GM12878 (cell line): ENCODE data around the gene SPINT2. TPM values are rescaled to one million over a fixed set of nuclear protein-coding genes. Genes with fewer than 3 reads are reported as not detected.

Experiments
- ATAC-seq: fragments of 200-7000 bp; cut with Tn5 transposase; 3 replicates; pipeline ENCODE4 v1.9.1; 2020; ENCODE audit warnings: mild to moderate bottlenecking, moderate library complexity
- BruUV-seq: library from RNA; stranded (reverse); fragments of 400-500 nt; replicated peaks from 2 replicates; lab custom pipeline; 2021; lab: Mats Ljungman, UMichigan
- CTCF ChIA-PET: fragments of 300-600 bp; sonication (Branson Sonifier 250); formaldehyde crosslinking; extraction: SDS; loops from one replicate; lab custom pipeline; 2021; ENCODE audit warnings: inconsistent platforms; lab: Yijun Ruan, JAX
- POLR2A ChIA-PET: fragments of 350-600 bp; formaldehyde crosslinking; extraction: SDS; loops from one replicate; lab custom pipeline; 2021; ENCODE audit warnings: inconsistent platforms; lab: Charles Lee
- RAD21 ChIA-PET: fragments of 300-600 bp; sonication (Branson Sonifier 250); formaldehyde crosslinking; loops from one replicate; lab custom pipeline; 2023; ENCODE audit warnings: antibody characterized with exemption; ENCODE audit not compliant: unreplicated experiment; lab: Charles Lee
- SMC1A ChIA-PET: fragments of 300-600 bp; sonication (Branson Sonifier 250); formaldehyde crosslinking; loops from one replicate; lab custom pipeline; 2023; ENCODE audit not compliant: unreplicated experiment, uncharacterized antibody; lab: Charles Lee
- DNase-seq: peaks from one replicate; pipeline ENCODE4 v3.0.0-alpha.2; 2011; ENCODE audit warnings: low read depth, low spot score
- FAIRE-seq: peaks from 3 replicates; lab custom pipeline; 2011; peaks lifted over from hg19 to GRCh38; lab: Jason Lieb, UNC
- H2AFZ ChIP-seq: 2 replicates; pipeline ENCODE4 v1.6.0; 2011; ENCODE audit warnings: low read depth, low read length, control low read depth; ENCODE audit not compliant: control insufficient read depth
- H3K27ac ChIP-seq: 2 replicates; pipeline ENCODE4 v1.5.1; 2011; ENCODE audit warnings: control low read depth; ENCODE audit not compliant: control insufficient read depth, insufficient read depth
- H3K27me3 ChIP-seq, 2 experiments: replicated peaks in 1 of 2; 2 replicates each; pipeline versions ENCODE4 v1.6.0 to v1.6.1; 2011; ENCODE audit warnings: low read length in 1 of 2; ENCODE audit not compliant: control insufficient read depth in 2 of 2, insufficient read depth in 2 of 2
- H3K36me3 ChIP-seq, 2 experiments: 2 replicates each; pipeline ENCODE4 v1.5.1; 2011; ENCODE audit warnings: low read length in 1 of 2; ENCODE audit not compliant: control insufficient read depth in 2 of 2, insufficient read depth in 2 of 2
- H3K4me1 ChIP-seq: 2 replicates; pipeline ENCODE4 v1.6.1; 2011; ENCODE audit warnings: mild to moderate bottlenecking, low read length, moderate library complexity, mixed read lengths; ENCODE audit not compliant: control insufficient read depth, insufficient read depth
- H3K4me2 ChIP-seq: 2 replicates; pipeline ENCODE4 v1.6.0; 2011; ENCODE audit warnings: control low read depth; ENCODE audit not compliant: control insufficient read depth, insufficient read depth
- H3K4me3 ChIP-seq: fragments of 200-600 bp; sonication (generic); 2 replicates; pipeline ENCODE4 v1.5.1; 2016
- H3K79me2 ChIP-seq: 2 replicates; pipeline ENCODE4 v1.6.0; 2011; ENCODE audit warnings: low read length; ENCODE audit not compliant: control insufficient read depth, insufficient read depth
- H3K9ac ChIP-seq: 2 replicates; pipeline ENCODE4 v1.8.0; 2011; ENCODE audit warnings: low read length, control low read depth, mixed read lengths; ENCODE audit not compliant: control insufficient read depth, insufficient read depth
- H3K9me3 ChIP-seq: replicated peaks from 3 replicates; pipeline ENCODE4 v1.5.1; 2011; ENCODE audit warnings: mild to moderate bottlenecking, low read length; ENCODE audit not compliant: control insufficient read depth, insufficient read depth
- H4K20me1 ChIP-seq: 2 replicates; pipeline ENCODE4 v1.6.0; 2011; ENCODE audit not compliant: control insufficient read depth, insufficient read depth
- ATF3 ChIP-seq: IDR thresholded peaks from 2 replicates; pipeline ENCODE4 v1.6.1; 2011; ENCODE audit warnings: low read depth, mild to moderate bottlenecking, low read length, moderate library complexity, borderline replicate concordance; ENCODE audit errors: extremely low read depth
- CHD4 ChIP-seq: fragments of 200-600 bp; sonication (generic); IDR thresholded peaks from 2 replicates; pipeline ENCODE4 v1.6.1; 2016; ENCODE audit warnings: mild to moderate bottlenecking
- ESRRA ChIP-seq: IDR thresholded peaks from 2 replicates; pipeline ENCODE4 v1.6.1; 2012; ENCODE audit warnings: mild to moderate bottlenecking, low read length, improper control_type of control experiment
- FOS ChIP-seq: IDR thresholded peaks from 3 replicates; pipeline ENCODE4 v1.6.1; 2011; ENCODE audit warnings: borderline replicate concordance; ENCODE audit not compliant: insufficient read length; ENCODE audit errors: extremely low read depth
- HCFC1 ChIP-seq: fragments of 150-350 bp; IDR thresholded peaks from 2 replicates; pipeline ENCODE4 v1.6.1; 2014; ENCODE audit warnings: low read length
- JUNB ChIP-seq: IDR thresholded peaks from 2 replicates; pipeline ENCODE4 v1.6.1; 2016; ENCODE audit warnings: antibody characterized with exemption, mild to moderate bottlenecking
- KAT2A ChIP-seq: conservative IDR thresholded peaks from 2 replicates; pipeline ENCODE4 v1.6.1; 2011; ENCODE audit warnings: low read depth, low read length; ENCODE audit not compliant: control insufficient read depth
- KLF5 ChIP-seq: fragments of 450-650 bp; IDR thresholded peaks from 2 replicates; pipeline ENCODE4 v1.6.1; 2014; ENCODE audit warnings: mild to moderate bottlenecking; ENCODE audit not compliant: partially characterized antibody
- RAD51 ChIP-seq: fragments of 450-650 bp; IDR thresholded peaks from 2 replicates; pipeline ENCODE4 v1.6.1; 2016; ENCODE audit warnings: moderate library complexity, mild to moderate bottlenecking, inconsistent platforms
- SMAD1 ChIP-seq: fragments of 450-650 bp; IDR thresholded peaks from 2 replicates; pipeline ENCODE4 v1.6.1; 2018; ENCODE audit warnings: mild to moderate bottlenecking, low read depth; ENCODE audit not compliant: partially characterized antibody
- SPI1 ChIP-seq: IDR thresholded peaks from 2 replicates; pipeline ENCODE4 v1.6.1; 2011; ENCODE audit warnings: low read depth, mild to moderate bottlenecking, low read length, moderate library complexity, borderline replicate concordance; ENCODE audit not compliant: insufficient read depth
- TARDBP ChIP-seq: IDR thresholded peaks from 2 replicates; pipeline ENCODE4 v1.6.1; 2016; ENCODE audit warnings: borderline replicate concordance
- ZNF207 ChIP-seq: fragments of 450-650 bp; IDR thresholded peaks from 2 replicates; pipeline ENCODE4 v1.6.1; 2014; ENCODE audit warnings: antibody characterized with exemption, mild to moderate bottlenecking, borderline replicate concordance
- ZNF384 ChIP-seq: IDR thresholded peaks from 2 replicates; pipeline ENCODE4 v1.6.1; 2012; ENCODE audit warnings: low read depth, mild to moderate bottlenecking, low read length, improper control_type of control experiment, borderline replicate concordance
- ZNF687 ChIP-seq: fragments of 450-650 bp; IDR thresholded peaks from 2 replicates; pipeline ENCODE4 v1.6.1; 2017; ENCODE audit warnings: mild to moderate bottlenecking, moderate library complexity
- WGBS: methylation state at CpG from one replicate; pipeline ENCODE4 v1.1.6; 2016; ENCODE audit warnings: low lambda C conversion rate; ENCODE audit not compliant: insufficient replicate concordance, insufficient coverage; ENCODE audit errors: missing lambda C conversion rate; 5-methylcytosine and 5-hydroxymethylcytosine counted together
- in situ Hi-C: fragments of 300-500 bp; cut with MboI; formaldehyde crosslinking; loops from 9 replicates; pipeline ENCODE4 v1.14.3; 2018; ENCODE audit warnings: mixed read lengths
- intact Hi-C: fragments of 100-400 bp; cut with micrococcal nuclease; formaldehyde crosslinking; loops from one replicate; pipeline ENCODE4 v1.14.2; 2022; ENCODE audit not compliant: unreplicated experiment
- polyA plus RNA-seq, 11 experiments: library from polyadenylated mRNA; depleted of rRNA in 4 of 11; unstranded in 6 of 11; stranded (reverse) in 5 of 11; fragments of >200 nt; fragmentation: Nextera tagmentation in 4 of 11; fragmentation: Illumina TruSeq in 1 of 11; extraction: Ambion mirVana in 4 of 11; extraction: Trizol in 1 of 11; gene quantifications; 1 replicate in 1 of 11; 2 replicates in 10 of 11; pipeline versions ENCODE4 v1.2.1 to v1.2.3, GENCODE V29; 2011 to 2016; ENCODE audit warnings: inconsistent platforms in 2 of 11, missing spikeins in 2 of 11, low read depth in 1 of 11
- total RNA-seq, 4 experiments: library from RNA; depleted of rRNA in 3 of 4; stranded (reverse); fragments of >200 nt in 3 of 4; fragmentation: Illumina TruSeq in 1 of 4; extraction: Trizol in 1 of 4; gene quantifications; 2 replicates each; pipeline versions ENCODE4 v1.2.1 to v1.2.3, GENCODE V29; 2013 to 2021
- TF ChIP-seq, protein P1 (sequence below): fragments of 450-650 bp; IDR thresholded peaks from 2 replicates; pipeline ENCODE4 v1.6.1; 2018; ENCODE audit warnings: mild to moderate bottlenecking, low read depth, moderate library complexity; ENCODE audit not compliant: partially characterized antibody

The SPINT2 gene
- total and polyA plus RNA-seq, 10 of the 15 experiments (the other 5 are each of a cell fraction or from before 2014, with no cell fraction given): 0.15 to 26.5 (median 17.5) TPM

DNA sequence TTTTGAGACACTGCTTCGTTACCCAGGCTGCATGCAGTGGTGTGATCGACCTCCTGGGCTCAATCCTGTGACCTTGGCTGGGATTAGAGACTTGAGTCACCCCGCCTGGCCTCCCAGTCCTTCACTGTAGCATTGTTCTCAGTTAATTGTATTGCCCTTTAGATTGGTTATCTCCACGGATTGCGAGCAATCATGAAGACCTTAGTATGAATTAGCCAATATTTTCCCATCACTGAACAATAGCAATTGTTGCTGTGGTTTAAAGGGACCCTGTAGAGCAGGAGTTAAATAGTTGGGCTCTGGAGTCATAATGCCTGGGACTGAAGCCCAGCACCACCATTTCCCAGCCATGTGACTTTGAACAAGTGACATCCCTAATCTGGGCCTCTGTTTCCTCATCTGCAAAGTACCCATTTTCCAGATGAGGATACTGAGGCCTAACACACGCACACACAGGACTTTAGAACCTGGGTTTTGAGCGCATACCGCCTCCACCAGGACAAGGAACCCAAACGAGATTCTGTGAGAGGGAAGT is 16.6 kb upstream of the SPINT2 start:
- POLR2A ChIA-PET: no interaction called here
- in situ Hi-C loops: no loop called here
- no peak for TF ChIP-seq ATF3
- no peak for TF ChIP-seq ZNF687
- no peak for TF ChIP-seq TARDBP
- TF ChIP-seq KLF5: no peak
- TF ChIP-seq ZNF207: no peak
- TF ChIP-seq RAD51: no peak
- TF ChIP-seq SPI1: no peak
- no peak for TF ChIP-seq SMAD1
- no peak for TF ChIP-seq FOS
- TF ChIP-seq HCFC1: no peak
- TF ChIP-seq CHD4: no peak
- TF ChIP-seq, protein P1, sequence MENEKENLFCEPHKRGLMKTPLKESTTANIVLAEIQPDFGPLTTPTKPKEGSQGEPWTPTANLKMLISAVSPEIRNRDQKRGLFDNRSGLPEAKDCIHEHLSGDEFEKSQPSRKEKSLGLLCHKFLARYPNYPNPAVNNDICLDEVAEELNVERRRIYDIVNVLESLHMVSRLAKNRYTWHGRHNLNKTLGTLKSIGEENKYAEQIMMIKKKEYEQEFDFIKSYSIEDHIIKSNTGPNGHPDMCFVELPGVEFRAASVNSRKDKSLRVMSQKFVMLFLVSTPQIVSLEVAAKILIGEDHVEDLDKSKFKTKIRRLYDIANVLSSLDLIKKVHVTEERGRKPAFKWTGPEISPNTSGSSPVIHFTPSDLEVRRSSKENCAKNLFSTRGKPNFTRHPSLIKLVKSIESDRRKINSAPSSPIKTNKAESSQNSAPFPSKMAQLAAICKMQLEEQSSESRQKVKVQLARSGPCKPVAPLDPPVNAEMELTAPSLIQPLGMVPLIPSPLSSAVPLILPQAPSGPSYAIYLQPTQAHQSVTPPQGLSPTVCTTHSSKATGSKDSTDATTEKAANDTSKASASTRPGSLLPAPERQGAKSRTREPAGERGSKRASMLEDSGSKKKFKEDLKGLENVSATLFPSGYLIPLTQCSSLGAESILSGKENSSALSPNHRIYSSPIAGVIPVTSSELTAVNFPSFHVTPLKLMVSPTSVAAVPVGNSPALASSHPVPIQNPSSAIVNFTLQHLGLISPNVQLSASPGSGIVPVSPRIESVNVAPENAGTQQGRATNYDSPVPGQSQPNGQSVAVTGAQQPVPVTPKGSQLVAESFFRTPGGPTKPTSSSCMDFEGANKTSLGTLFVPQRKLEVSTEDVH: no peak
- no peak for TF ChIP-seq KAT2A
- TF ChIP-seq ESRRA: no peak
- no peak for TF ChIP-seq JUNB
- TF ChIP-seq ZNF384: no peak

More for the DNA sequence above, 16.6 kb upstream of the SPINT2 start:
- CTCF ChIA-PET: interaction anchor here (0.9 to 5.6 kb wide), 3 partner anchors 14 to 155 kb away, joined by 3 to 74 read pairs (median 3); partner anchors contain the start of genes CATSPERG and FAM98C
- no peaks in the 10 kb centered on the region for H4K20me1 ChIP-seq
- no peaks in the 10 kb centered on the region for H3K4me1 ChIP-seq
- no peak overlapping the region for H3K27ac ChIP-seq
- SMC1A ChIA-PET: no interaction called here
- no peak for FAIRE-seq
- no peaks in the 10 kb centered on the region for H3K9me3 ChIP-seq
- no peak for ATAC-seq
- H3K36me3 ChIP-seq: no peaks in the 10 kb centered on the region
- no peak overlapping the region for H3K4me2 ChIP-seq
- intact Hi-C loops: no loop called here
- H3K79me2 ChIP-seq: no peaks in the 10 kb centered on the region
- DNase-seq: no peak
- no peak overlapping the region for H3K9ac ChIP-seq
- RAD21 ChIA-PET: no interaction called here
- no peak overlapping the region for H3K4me3 ChIP-seq
- WGBS: 56% methylated on average over 9 of the region's 9 CpGs
- no peak overlapping the region for H2AFZ ChIP-seq
- no peaks in the 10 kb centered on the region for H3K27me3 ChIP-seq
- no TSS peak for BruUV-seq
